H1 (cell line): ENCODE data around the gene ZYG11B. TPM values are rescaled to one million over a fixed set of nuclear protein-coding genes. Genes with fewer than 3 reads are reported as not detected.

Experiments
- CTCF ChIA-PET: fragments of 300-600 bp; sonication (Branson Sonifier 250); formaldehyde crosslinking; loops from one replicate; lab custom pipeline; 2021; ENCODE audit not compliant: partially characterized antibody; lab: Charles Lee
- POLR2A ChIA-PET: fragments of 300-600 bp; sonication (Branson Sonifier 250); formaldehyde crosslinking; loops from one replicate; lab custom pipeline; 2021; ENCODE audit warnings: inconsistent platforms; ENCODE audit not compliant: partially characterized antibody; lab: Charles Lee
- DNase-seq, 2 experiments: peaks; one replicate each; pipeline versions ENCODE4 v3.0.0 to v3.0.0-alpha.2; 2010 to 2022; ENCODE audit warnings: low spot score in 2 of 2, low read depth in 1 of 2, mixed read lengths in 1 of 2
- FAIRE-seq: peaks from 2 replicates; lab custom pipeline; 2011; peaks lifted over from hg19 to GRCh38; lab: Jason Lieb, UNC
- H2AFZ ChIP-seq: 2 replicates; pipeline ENCODE4 v1.8.1; 2012; ENCODE audit warnings: low read length, inconsistent platforms
- H2AK5ac ChIP-seq: 2 replicates; pipeline ENCODE4 v1.6.1; 2013; ENCODE audit warnings: low read depth, low read length
- H2BK120ac ChIP-seq: replicated peaks from 2 replicates; pipeline ENCODE3; 2013; ENCODE audit warnings: low read depth, low read length, inconsistent platforms
- H2BK12ac ChIP-seq: 2 replicates; pipeline ENCODE4 v1.6.1; 2013; ENCODE audit warnings: low read depth, low read length
- H2BK15ac ChIP-seq: 2 replicates; pipeline ENCODE4 v1.6.1; 2013; ENCODE audit warnings: low read length
- H2BK20ac ChIP-seq: 2 replicates; pipeline ENCODE4 v1.6.1; 2013; ENCODE audit warnings: low read length
- H2BK5ac ChIP-seq: 2 replicates; pipeline ENCODE4 v1.6.1; 2013; ENCODE audit warnings: low read depth, low read length
- H3K14ac ChIP-seq: 2 replicates; pipeline ENCODE4 v1.6.1; 2013; ENCODE audit warnings: inconsistent platforms; ENCODE audit not compliant: insufficient read length
- H3K18ac ChIP-seq: 2 replicates; pipeline ENCODE4 v1.6.1; 2013; ENCODE audit warnings: low read length; ENCODE audit errors: extremely low read depth
- H3K23ac ChIP-seq: 2 replicates; pipeline ENCODE4 v1.6.1; 2013; ENCODE audit warnings: inconsistent platforms; ENCODE audit not compliant: insufficient read length
- H3K23me2 ChIP-seq: 2 replicates; pipeline ENCODE4 v1.6.1; 2013; ENCODE audit warnings: low read depth, low read length
- H3K27ac ChIP-seq: 2 replicates; pipeline ENCODE4 v1.6.1; 2011; ENCODE audit warnings: low read depth, low read length, inconsistent platforms
- H3K27me3 ChIP-seq, 4 experiments: replicated peaks in 1 of 4; 1 replicate in 1 of 4; 2 replicates in 3 of 4; pipeline versions ENCODE4 v1.6.1 to v1.8.1; 2011 to 2013; ENCODE audit warnings: low read length in 3 of 4, mild to moderate bottlenecking in 3 of 4, inconsistent platforms in 2 of 4, mixed read lengths in 2 of 4, moderate library complexity in 1 of 4; ENCODE audit not compliant: control insufficient read depth in 3 of 4, insufficient read depth in 3 of 4; ENCODE audit errors: extremely low read depth in 1 of 4
- H3K36me3 ChIP-seq, 4 experiments: 2 replicates each; pipeline versions ENCODE4 v1.6.1 to v1.8.1; 2011 to 2013; ENCODE audit warnings: mild to moderate bottlenecking in 4 of 4, low read length in 3 of 4, moderate library complexity in 2 of 4, control low read depth in 1 of 4, inconsistent platforms in 1 of 4; ENCODE audit not compliant: insufficient read depth in 4 of 4, control insufficient read depth in 2 of 4
- H3K4ac ChIP-seq: replicated peaks from 2 replicates; pipeline ENCODE3; 2013; ENCODE audit warnings: low read length, low read depth, mixed read lengths, inconsistent platforms; ENCODE audit not compliant: insufficient read length
- H3K4me1 ChIP-seq, 4 experiments: replicated peaks in 1 of 4; 1 replicate in 1 of 4; 2 replicates in 3 of 4; pipeline versions ENCODE4 v1.6.1 to v1.8.1; 2011 to 2013; ENCODE audit warnings: low read length in 3 of 4, inconsistent platforms in 2 of 4, mixed read lengths in 1 of 4; ENCODE audit not compliant: insufficient read depth in 4 of 4, control insufficient read depth in 3 of 4
- H3K4me2 ChIP-seq, 2 experiments: 2 replicates each; pipeline versions ENCODE4 v1.6.1 to v1.8.1; 2011 to 2013; ENCODE audit warnings: low read depth in 2 of 2, low read length in 2 of 2, control low read depth in 1 of 2, inconsistent platforms in 1 of 2, mild to moderate bottlenecking in 1 of 2; ENCODE audit not compliant: insufficient read depth in 1 of 2
- H3K4me3 ChIP-seq, 4 experiments: fragments of 200-600, 300-600 bp in 1 of 4; sonication (generic), shearing (Covaris generic), sonication (Bioruptor Twin) in 1 of 4; 2 replicates each; pipeline versions ENCODE4 v1.5.1 to v1.8.1; 2011 to 2016; ENCODE audit warnings: low read length in 4 of 4, low read depth in 3 of 4, control low read depth in 2 of 4, inconsistent platforms in 2 of 4, mild to moderate bottlenecking in 2 of 4, mixed read lengths in 1 of 4, moderate library complexity in 1 of 4; ENCODE audit not compliant: insufficient read depth in 2 of 4; ENCODE audit errors: extremely low read depth in 1 of 4
- H3K56ac ChIP-seq: replicated peaks from 2 replicates; pipeline ENCODE3; 2013; ENCODE audit warnings: low read depth, mild to moderate bottlenecking, mixed read lengths, low read length, inconsistent platforms; ENCODE audit not compliant: insufficient read length
- H3K79me1 ChIP-seq: 2 replicates; pipeline ENCODE4 v1.6.1; 2013; ENCODE audit warnings: low read depth, low read length, control low read depth
- H3K79me2 ChIP-seq, 2 experiments: 2 replicates each; pipeline versions ENCODE4 v1.6.1 to v1.8.1; 2012 to 2013; ENCODE audit warnings: low read length in 2 of 2, mild to moderate bottlenecking in 2 of 2, inconsistent platforms in 1 of 2; ENCODE audit not compliant: insufficient read depth in 2 of 2, control insufficient read depth in 1 of 2
- H3K9ac ChIP-seq, 4 experiments: replicated peaks in 1 of 4; 1 replicate in 1 of 4; 2 replicates in 3 of 4; pipeline versions ENCODE4 v1.6.1 to v1.8.1; 2011 to 2013; ENCODE audit warnings: low read depth in 3 of 4, low read length in 3 of 4, control low read depth in 2 of 4, mild to moderate bottlenecking in 2 of 4, moderate library complexity in 2 of 4, inconsistent platforms in 1 of 4; ENCODE audit errors: extremely low read depth in 1 of 4
- H3K9me3 ChIP-seq, 2 experiments: 2 replicates each; pipeline versions ENCODE4 v1.6.1 to v1.8.1; 2012 to 2013; ENCODE audit warnings: mild to moderate bottlenecking in 2 of 2, moderate library complexity in 2 of 2, control low read depth in 1 of 2, inconsistent platforms in 1 of 2, low read depth in 1 of 2, low read length in 1 of 2, mixed read lengths in 1 of 2; ENCODE audit not compliant: insufficient read depth in 2 of 2
- H4K20me1 ChIP-seq, 2 experiments: replicated peaks in 1 of 2; 2 replicates each; pipeline versions ENCODE3 to v1.8.1; 2011 to 2013; ENCODE audit warnings: inconsistent platforms in 2 of 2, low read length in 2 of 2, mild to moderate bottlenecking in 1 of 2; ENCODE audit not compliant: insufficient read depth in 2 of 2, control insufficient read depth in 1 of 2
- H4K5ac ChIP-seq: 2 replicates; pipeline ENCODE4 v1.6.1; 2013; ENCODE audit warnings: low read length, low read depth, mixed read lengths, inconsistent platforms; ENCODE audit not compliant: insufficient read length
- H4K8ac ChIP-seq: 2 replicates; pipeline ENCODE4 v1.8.0; 2013; ENCODE audit warnings: mild to moderate bottlenecking, moderate library complexity, low read length, inconsistent platforms; ENCODE audit not compliant: insufficient read depth; ENCODE audit errors: extremely low read depth
- H4K91ac ChIP-seq: replicated peaks from 2 replicates; pipeline ENCODE3; 2013; ENCODE audit warnings: low read length, mixed read lengths, inconsistent platforms; ENCODE audit not compliant: insufficient read length
- CBX8 ChIP-seq: fragments of 300-800, 300-1000 bp; sonication (generic); IDR thresholded peaks from 2 replicates; pipeline ENCODE4 v1.7.1; 2016; ENCODE audit warnings: low read depth, low read length, borderline replicate concordance
- EZH2 ChIP-seq: fragments of 200-600 bp; sonication (generic); IDR thresholded peaks from 2 replicates; pipeline ENCODE4 v1.7.1; 2012; ENCODE audit warnings: low read depth, mild to moderate bottlenecking, moderate library complexity, low read length, inconsistent platforms; ENCODE audit not compliant: severe bottlenecking
- KDM1A ChIP-seq: fragments of 200-600, 300-600 bp; sonication (generic); IDR thresholded peaks from 2 replicates; pipeline ENCODE4 v1.7.1; 2016; ENCODE audit warnings: mild to moderate bottlenecking, low read length, borderline replicate concordance
- RFX5 ChIP-seq: IDR thresholded peaks from 2 replicates; pipeline ENCODE4 v1.6.1; 2011; ENCODE audit warnings: low read depth, low read length, improper control_type of control experiment, borderline replicate concordance
- RXRA ChIP-seq: IDR thresholded peaks from 2 replicates; pipeline ENCODE4 v1.6.1; 2011; ENCODE audit warnings: low read depth, mild to moderate bottlenecking, low read length, moderate library complexity; ENCODE audit not compliant: insufficient read depth
- SP4 ChIP-seq: IDR thresholded peaks from 2 replicates; pipeline ENCODE4 v1.6.1; 2012; ENCODE audit warnings: low read length, inconsistent platforms
- TBP ChIP-seq: IDR thresholded peaks from 2 replicates; pipeline ENCODE4 v1.6.1; 2011; ENCODE audit warnings: low read depth, low read length, improper control_type of control experiment
- TEAD4 ChIP-seq: IDR thresholded peaks from 2 replicates; pipeline ENCODE4 v1.6.1; 2012; ENCODE audit warnings: low read depth, low read length, inconsistent platforms, mixed read lengths
- WGBS, 2 experiments: shearing (Covaris generic) in 1 of 2; methylation state at CpG; one replicate each; pipeline versions ENCODE4 v1.1.6 to v1.1.7; 2013 to 2015; ENCODE audit warnings: low lambda C conversion rate in 2 of 2, mixed read lengths in 2 of 2, inconsistent platforms in 1 of 2, low coverage in 1 of 2, missing lambda C conversion rate in 1 of 2; ENCODE audit not compliant: insufficient replicate concordance in 2 of 2, insufficient coverage in 1 of 2, insufficient read length in 1 of 2; ENCODE audit errors: extremely low coverage in 1 of 2, missing lambda C conversion rate in 1 of 2; 5-methylcytosine and 5-hydroxymethylcytosine counted together
- polyA plus RNA-seq, 7 experiments: library from polyadenylated mRNA; depleted of rRNA in 3 of 7; stranded (reverse) in 5 of 7; unstranded in 2 of 7; fragments of >200 nt in 5 of 7; fragments of 200-250 nt in 2 of 7; gene quantifications; 1 replicate in 5 of 7; 2 replicates in 1 of 7; 4 replicates in 1 of 7; pipeline versions ENCODE4 v1.2.1 to v1.2.3, GENCODE V29; 2011 to 2013; ENCODE audit warnings: missing spikeins in 2 of 7, mixed read lengths in 2 of 7
- total RNA-seq: library from RNA; stranded (reverse); fragmentation: NEBNext Ultra II Directional; extraction: Animal tissue kit (Norgen Biotek cat#: 25700); gene quantifications from 2 replicates; pipeline ENCODE4 v1.2.1, GENCODE V29; 2021
- TF ChIP-seq, protein P1 (sequence below): IDR thresholded peaks from 2 replicates; pipeline ENCODE4 v1.6.1; 2012; ENCODE audit warnings: low read length, inconsistent platforms

ZYG11B gene
- total and polyA plus RNA-seq, 2 of the 8 experiments (the other 6 are each of a cell fraction or from before 2014, with no cell fraction given), result 4.4 to 20.9 TPM

DNA sequence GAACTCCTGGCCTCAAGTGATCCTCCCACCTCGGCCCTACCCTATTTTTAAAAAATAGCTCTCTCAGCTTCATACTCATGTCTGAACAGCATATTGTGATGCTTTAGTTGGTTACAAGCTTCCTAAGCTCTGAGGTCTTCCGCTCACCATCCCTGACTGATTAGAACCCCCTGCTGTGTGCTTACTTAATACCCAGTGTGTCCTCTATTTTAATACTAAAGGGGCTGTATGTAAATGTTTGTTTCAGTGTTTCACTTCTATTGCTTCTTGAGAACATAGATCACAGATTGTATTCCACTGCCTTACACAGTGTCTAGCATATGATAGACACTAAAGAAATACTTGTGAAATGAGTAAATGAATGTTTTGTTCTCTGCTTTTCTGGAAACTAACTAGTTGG lies 29.8 kb downstream of the ZYG11B start:
- Histone ChIP-seq H3K36me3 (no peaks in the 10 kb centered on the region; a peak in 1 of 8 replicates), H2BK5ac (no peak overlapping the region), H4K20me1 (no peaks in the 10 kb centered on the region), H2BK20ac (no peak overlapping the region), H3K79me2 (no peaks in the 10 kb centered on the region), H2AK5ac (no peak overlapping the region), H3K4me1 (peaks cover 0 to 3% (median 0%) of the 10 kb centered on the region in 4 experiments; a peak in 1 of 7 replicates), H2AFZ (no peak overlapping the region), H3K27ac (no peak overlapping the region), H3K14ac (no peak overlapping the region), H2BK12ac (no peak overlapping the region), H3K56ac (no peak overlapping the region), H3K18ac (no peak overlapping the region), H4K8ac (no peak overlapping the region), H2BK15ac (no peak overlapping the region), H3K9ac (no peak overlapping the region), H2BK120ac (no peak overlapping the region), H4K5ac (no peak overlapping the region), H3K4me2 (no peak overlapping the region), H3K79me1 (no peaks in the 10 kb centered on the region), H3K23me2 (no peaks in the 10 kb centered on the region), H3K4me3 (no peak overlapping the region), H3K27me3 (no peaks in the 10 kb centered on the region), H3K23ac (no peak overlapping the region), H4K91ac (no peak overlapping the region), H3K4ac (no peak overlapping the region), H3K9me3 (no peaks in the 10 kb centered on the region)
- CTCF ChIA-PET, result interaction anchor here (0.7 kb wide), 1 partner anchor 77 kb away, joined by 3 read pairs; no protein-coding TSS in a partner anchor
- TF ChIP-seq RFX5, result no peak
- TF ChIP-seq SP4, result no peak
- TF ChIP-seq EZH2, result no peak
- TF ChIP-seq TBP, result no peak
- TF ChIP-seq, protein P1, sequence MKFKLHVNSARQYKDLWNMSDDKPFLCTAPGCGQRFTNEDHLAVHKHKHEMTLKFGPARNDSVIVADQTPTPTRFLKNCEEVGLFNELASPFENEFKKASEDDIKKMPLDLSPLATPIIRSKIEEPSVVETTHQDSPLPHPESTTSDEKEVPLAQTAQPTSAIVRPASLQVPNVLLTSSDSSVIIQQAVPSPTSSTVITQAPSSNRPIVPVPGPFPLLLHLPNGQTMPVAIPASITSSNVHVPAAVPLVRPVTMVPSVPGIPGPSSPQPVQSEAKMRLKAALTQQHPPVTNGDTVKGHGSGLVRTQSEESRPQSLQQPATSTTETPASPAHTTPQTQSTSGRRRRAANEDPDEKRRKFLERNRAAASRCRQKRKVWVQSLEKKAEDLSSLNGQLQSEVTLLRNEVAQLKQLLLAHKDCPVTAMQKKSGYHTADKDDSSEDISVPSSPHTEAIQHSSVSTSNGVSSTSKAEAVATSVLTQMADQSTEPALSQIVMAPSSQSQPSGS, result no peak
- TF ChIP-seq KDM1A, result no peak
- TF ChIP-seq CBX8, result no peak
- TF ChIP-seq TEAD4, result no peak
- TF ChIP-seq RXRA, result no peak
- 71% methylated on average over 2 of the region's 2 CpGs; no CpG with 5 or more reads in 1 of the 2 experiments for WGBS, 2 experiments
- POLR2A ChIA-PET, result interaction anchor here (1.4 kb wide), 1 partner anchor 352 kb away, joined by 3 read pairs; no protein-coding TSS in a partner anchor
- DNase-seq, result no peak
- no peak for FAIRE-seq
